Endothelial cell of umbilical vein (primary cell): ENCODE data around the gene DGAT2L6. TPM values are rescaled to one million over a fixed set of nuclear protein-coding genes. Genes with fewer than 3 reads are reported as not detected.

Experiments
- BruUV-seq: library from RNA; stranded (reverse); fragments of 400-500 nt; replicated peaks from 2 replicates; lab custom pipeline; 2021; lab: Mats Ljungman, UMichigan
- CTCF ChIA-PET: fragments of 300-600, 350-600 bp; sonication (Branson Sonifier 250); formaldehyde crosslinking; loops from one replicate; lab custom pipeline; 2021; ENCODE audit warnings: antibody characterized with exemption, inconsistent platforms; lab: Charles Lee
- POLR2A ChIA-PET: fragments of 300-600, 350-600 bp; sonication (Branson Sonifier 250); formaldehyde crosslinking; loops from one replicate; lab custom pipeline; 2021; ENCODE audit warnings: antibody characterized with exemption, inconsistent platforms; lab: Charles Lee
- DNase-seq: peaks from one replicate; pipeline ENCODE4 v3.0.0-alpha.2; 2011; ENCODE audit warnings: low read depth, low spot score
- FAIRE-seq: peaks from 2 replicates; lab custom pipeline; 2011; peaks lifted over from hg19 to GRCh38; lab: Jason Lieb, UNC
- H2AFZ ChIP-seq: 2 replicates; pipeline ENCODE4 v1.6.0; 2012; ENCODE audit warnings: low read depth, low read length, control low read depth, inconsistent platforms
- H3K27ac ChIP-seq: 2 replicates; pipeline ENCODE4 v1.5.1; 2011; ENCODE audit warnings: low read depth, mild to moderate bottlenecking, control low read depth, low read length, moderate library complexity; ENCODE audit not compliant: insufficient read depth
- H3K27me3 ChIP-seq, 2 experiments: 2 replicates each; pipeline versions ENCODE4 v1.6.0 to v1.6.1; 2011; ENCODE audit warnings: low read length in 2 of 2, mixed read lengths in 1 of 2; ENCODE audit not compliant: control insufficient read depth in 2 of 2, insufficient read depth in 2 of 2
- H3K36me3 ChIP-seq, 2 experiments: 2 replicates in 1 of 2; 3 replicates in 1 of 2; pipeline ENCODE4 v1.5.1; 2011; ENCODE audit warnings: low read length in 2 of 2, mild to moderate bottlenecking in 1 of 2, moderate library complexity in 1 of 2; ENCODE audit not compliant: control insufficient read depth in 2 of 2, insufficient read depth in 2 of 2; ENCODE audit errors: extremely low read depth in 1 of 2
- H3K4me1 ChIP-seq: 3 replicates; pipeline ENCODE4 v1.5.1; 2011; ENCODE audit warnings: mild to moderate bottlenecking, low read length; ENCODE audit not compliant: control insufficient read depth, insufficient read depth; ENCODE audit errors: extremely low read depth
- H3K4me2 ChIP-seq: 2 replicates; pipeline ENCODE4 v1.6.1; 2011; ENCODE audit warnings: low read length, control low read depth, mixed read lengths; ENCODE audit not compliant: insufficient read depth
- H3K4me3 ChIP-seq, 3 experiments: fragments of 200-600 bp in 1 of 3; sonication (generic), shearing (Covaris generic) in 1 of 3; replicated peaks in 1 of 3; 2 replicates each; pipeline ENCODE4 v1.5.1; 2011 to 2016; ENCODE audit warnings: control low read depth in 3 of 3, low read length in 3 of 3, mild to moderate bottlenecking in 2 of 3, inconsistent platforms in 1 of 3, low read depth in 1 of 3, moderate library complexity in 1 of 3; ENCODE audit not compliant: insufficient read depth in 1 of 3
- H3K79me2 ChIP-seq: 2 replicates; pipeline ENCODE4 v1.6.0; 2012; ENCODE audit warnings: low read length, inconsistent platforms; ENCODE audit not compliant: control insufficient read depth, insufficient read depth
- H3K9ac ChIP-seq: replicated peaks from 2 replicates; pipeline ENCODE3; 2011; ENCODE audit warnings: low read length, control low read depth; ENCODE audit not compliant: insufficient read depth; ENCODE audit errors: extremely low read depth
- H3K9me1 ChIP-seq: replicated peaks from 3 replicates; pipeline ENCODE4 v1.6.0; 2011; ENCODE audit warnings: mild to moderate bottlenecking, low read length; ENCODE audit not compliant: control insufficient read depth, insufficient read depth; ENCODE audit errors: extremely low read depth
- H3K9me3 ChIP-seq: replicated peaks from 2 replicates; pipeline ENCODE4 v1.5.1; 2012; ENCODE audit warnings: low read length, inconsistent platforms; ENCODE audit not compliant: control insufficient read depth, insufficient read depth
- H4K20me1 ChIP-seq: replicated peaks from 2 replicates; pipeline ENCODE3; 2011; ENCODE audit warnings: mild to moderate bottlenecking, low read length; ENCODE audit not compliant: control insufficient read depth, insufficient read depth; ENCODE audit errors: extremely low read depth
- CTCF ChIP-seq, 2 donors: IDR thresholded peaks; 1 replicate in 1 of 2; 2 replicates in 1 of 2; pipeline ENCODE4 v1.5.1; 2011; ENCODE audit warnings: low read length in 2 of 2, mild to moderate bottlenecking in 2 of 2, moderate library complexity in 2 of 2, control low read depth in 1 of 2, inconsistent platforms in 1 of 2, low read depth in 1 of 2; ENCODE audit not compliant: insufficient read depth in 1 of 2; ENCODE audit errors: extremely low read depth in 1 of 2
- EZH2 ChIP-seq: IDR thresholded peaks from 2 replicates; pipeline ENCODE4 v1.6.1; 2012; ENCODE audit warnings: borderline replicate concordance, low read depth, mild to moderate bottlenecking, moderate library complexity, low read length, inconsistent platforms; ENCODE audit not compliant: severe bottlenecking
- POLR2AphosphoS5 ChIP-seq: IDR thresholded peaks from 2 replicates; pipeline ENCODE4 v1.6.1; 2012; ENCODE audit warnings: low read depth, mild to moderate bottlenecking, control low read depth, low read length, moderate library complexity; ENCODE audit not compliant: insufficient read depth
- dilution Hi-C: fragments of 300-500 bp; cut with MboI; formaldehyde crosslinking; loops from one replicate; pipeline ENCODE4 v1.15.0; 2019; ENCODE audit warnings: low sequenced_read_pairs; ENCODE audit not compliant: extremely low pct_ligation_motif_present
- intact Hi-C: fragments of 100-400 bp; cut with micrococcal nuclease; formaldehyde crosslinking; loops from one replicate; pipeline ENCODE4 v1.10.0; 2022
- polyA plus RNA-seq, 4 experiments: library from polyadenylated mRNA; depleted of rRNA in 3 of 4; stranded (reverse) in 3 of 4; unstranded in 1 of 4; fragments of >200 nt; gene quantifications; 2 replicates each; pipeline versions ENCODE4 v1.2.1 to v1.2.3, GENCODE V29; 2011 to 2012; ENCODE audit warnings: missing spikeins in 1 of 4
- total RNA-seq: library from RNA; stranded (reverse); gene quantifications from 2 replicates; pipeline ENCODE4 v1.2.3, GENCODE V29; 2021

Gene DGAT2L6
- total and polyA plus RNA-seq, 2 donors (not counting 3 experiments of a cell fraction or from before 2014, with no cell fraction given), result not detected

- Histone ChIP-seq H3K27me3 (no peaks in the 10 kb centered on the region), H3K79me2 (peaks cover 14% of the 10 kb centered on the region), H3K9me1 (no peaks in the 10 kb centered on the region), H3K9ac (peak within 1 kb of the TSS; percentile 96), H3K27ac (peak within 1 kb of the TSS; percentile 95), H4K20me1 (no peaks in the 10 kb centered on the region), H2AFZ (peak within 1 kb of the TSS; percentile 87), H3K4me1 (peaks cover 16% of the 10 kb centered on the region), H3K4me2 (peak within 1 kb of the TSS; percentile 93), H3K9me3 (no peaks in the 10 kb centered on the region), H3K36me3 (no peaks in the 10 kb centered on the region), H3K4me3 (peak within 1 kb of the TSS; percentile 62 to 96 (median 79))
- intact Hi-C loops, result loop anchor here (1.0 kb wide), 4 partner anchors 86 to 301 kb away; partner anchors contain the start of gene PDZD11
- dilution Hi-C loops, result no loop called here
- FAIRE-seq (peak; percentile 93), DNase-seq (peak; percentile 80)
- ChIA-PET CTCF (interaction anchor here (0.6 to 2.0 kb wide), 30 partner anchors 9 to 1305 kb away, joined by 3 to 30 read pairs (median 4); partner anchors contain the start of genes EFNB1, KIF4A, P2RY4 and PDZD11), POLR2A (interaction anchor here (1.2 kb wide), 1 partner anchor 34 kb away, joined by 4 read pairs; no protein-coding TSS in a partner anchor)
- TSS peak; percentile 73 for BruUV-seq
- TF ChIP-seq POLR2AphosphoS5 (peak; percentile 22), CTCF (IDR thresholded peaks at IDR 0.05; ENCODE audit: extremely low read depth in 1 of 2, insufficient read depth in 1 of 2, low read depth in 1 of 2, low read length in 2 of 2) (peak; percentile 63 to 79), EZH2 (no peak)
Observed at GRCh38 chrX:70133303-70134115, 43.8 kb upstream of the DGAT2L6 start, which contains the start of gene IGBP1. TSS of gene IGBP1 (plus strand) at chrX:70133447. CDS start at chrX:70133948, 501 bp downstream.
